HEK293 (cell line): Measurements from ENCODE around the gene PEPD.

Experiments used
- GLI2 ChIP-seq: fragments of 450-650 bp; formaldehyde crosslinking; IDR thresholded peaks from 2 replicates; pipeline ENCODE4; 2017; ENCODE audit warnings: missing biosample characterization, missing genetic modification characterization, low read depth, borderline replicate concordance
- IKZF3 ChIP-seq: fragments of 450-650 bp; IDR thresholded peaks from 2 replicates; pipeline ENCODE4 v1.5.0; 2018; ENCODE audit warnings: missing biosample characterization, mild to moderate bottlenecking, missing genetic modification characterization, moderate library complexity
- ZNF214 ChIP-seq: fragments of 450-650 bp; formaldehyde crosslinking; IDR thresholded peaks from 2 replicates; pipeline ENCODE4 v1.5.1; 2017; ENCODE audit warnings: missing biosample characterization, mild to moderate bottlenecking, missing genetic modification characterization, borderline replicate concordance
- ZNF239 ChIP-seq: fragments of 450-650 bp; formaldehyde crosslinking; IDR thresholded peaks from 2 replicates; pipeline ENCODE4 v1.5.1; 2016; ENCODE audit warnings: missing biosample characterization, missing genetic modification characterization
- ZNF24 ChIP-seq: fragments of 450-650 bp; formaldehyde crosslinking; IDR thresholded peaks from 2 replicates; pipeline ENCODE4 v1.5.1; 2016; ENCODE audit warnings: missing biosample characterization, missing genetic modification characterization
- ZNF423 ChIP-seq: fragments of 450-650 bp; formaldehyde crosslinking; IDR thresholded peaks from 2 replicates; pipeline ENCODE4 v1.5.1; 2016; ENCODE audit warnings: missing biosample characterization, missing genetic modification characterization
- ZNF670 ChIP-seq: fragments of 450-650 bp; formaldehyde crosslinking; IDR thresholded peaks from 2 replicates; pipeline ENCODE4 v1.5.1; 2016; ENCODE audit warnings: missing biosample characterization, missing genetic modification characterization, low read depth

- no peak for TF ChIP-seq ZNF239
- no peak for TF ChIP-seq GLI2 (tag by site-specific recombination)
- no peak for TF ChIP-seq ZNF670
- TF ChIP-seq ZNF423 (tag by site-specific recombination): no peak
- no peak for TF ChIP-seq IKZF3
- TF ChIP-seq ZNF214 (tag by site-specific recombination): no peak
- no peak for TF ChIP-seq ZNF24
Observed at GRCh38 chr19:33562636-33563035, 41.0 kb upstream of the PEPD start.
